A549 treated with CpdA at 1 μM for 4 hours (cell line): ENCODE measurements around the gene SCYGR7. TPM values are rescaled to one million over a fixed set of nuclear protein-coding genes. Genes with fewer than 3 reads are reported as not detected.

ENCODE experiments used
- total RNA-seq: library from RNA; stranded (reverse); fragments of 200-300 nt; extraction: Qiagen RNA extraction; gene quantifications from 5 replicates; pipeline ENCODE4 v1.2.3, GENCODE V29; 2022; ENCODE audit warnings: low read depth

Gene SCYGR7
- not detected in 5 replicates for total RNA-seq

DNA sequence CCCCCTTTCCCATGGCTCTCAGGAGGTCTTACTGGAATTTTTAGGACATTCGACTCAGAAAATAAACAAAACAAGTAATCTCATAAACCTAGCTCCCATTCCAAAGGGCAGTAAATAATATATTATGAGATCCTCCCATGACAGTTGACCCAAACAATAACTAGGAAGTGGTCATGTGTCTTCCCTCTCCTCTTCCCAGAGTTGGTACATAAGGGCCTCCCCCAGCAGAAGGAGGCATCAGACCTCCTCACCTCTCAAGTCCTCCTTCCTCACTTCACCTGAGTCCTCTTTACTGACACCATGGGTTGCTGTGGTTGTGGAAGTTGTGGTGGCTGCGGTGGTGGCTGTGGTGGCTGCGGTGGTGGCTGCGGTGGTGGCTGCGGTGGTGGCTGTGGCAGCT lies at the start of gene SCYGR7:
Gene SCYGR7, plus strand, starts transcription at position 301 of the 400 bp plus-strand sequence. Its CDS starts 0 bp downstream, at position 301.

DNA sequence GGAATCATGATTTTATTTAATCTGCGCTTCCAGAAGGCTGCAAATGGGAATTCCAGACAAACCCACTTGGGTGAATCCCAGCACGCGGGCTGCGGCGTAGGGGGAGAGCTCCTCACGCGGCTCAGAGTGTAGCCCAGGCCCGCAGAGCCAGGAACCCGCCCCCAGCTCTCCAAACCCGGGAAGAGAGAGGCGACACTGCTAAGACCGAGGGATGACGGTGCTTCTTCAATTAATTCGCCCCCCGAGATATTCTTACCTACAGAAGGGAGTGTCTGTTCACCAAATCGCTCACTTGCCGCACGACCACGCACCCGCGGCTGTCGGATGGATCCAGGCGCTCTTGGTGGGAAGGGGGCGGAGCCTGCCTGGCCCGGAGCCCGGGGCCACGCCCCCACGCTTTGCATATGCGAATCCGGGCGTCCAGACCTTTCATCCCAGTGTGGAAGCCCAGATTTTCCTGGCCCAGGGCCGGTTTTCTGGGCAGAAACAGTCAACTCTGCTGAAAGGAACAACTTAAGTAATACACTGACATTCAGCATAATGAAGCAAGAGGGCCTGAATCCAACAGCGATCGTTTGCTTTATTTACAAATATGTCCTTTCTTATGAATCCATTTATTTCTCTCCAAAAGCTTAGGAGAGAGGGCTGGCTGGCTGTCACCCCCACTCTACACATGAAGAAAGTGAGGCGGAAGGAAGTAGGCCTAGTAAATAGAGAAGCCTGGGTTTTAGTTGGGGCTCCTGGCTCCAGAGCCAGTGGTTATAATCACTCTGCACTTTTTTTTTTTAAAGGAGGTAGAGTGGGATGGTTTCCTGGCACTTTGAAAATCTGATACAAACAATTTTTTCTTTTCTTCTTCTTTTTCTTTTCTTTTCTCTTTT lies 10.2 kb upstream of the SCYGR7 start, which contains the start of gene SLC19A3:
Gene SLC19A3, minus strand, starts transcription at position 342 of the 881 bp plus-strand sequence. CDS start 15,710 bp downstream, outside the sequence.

DNA sequence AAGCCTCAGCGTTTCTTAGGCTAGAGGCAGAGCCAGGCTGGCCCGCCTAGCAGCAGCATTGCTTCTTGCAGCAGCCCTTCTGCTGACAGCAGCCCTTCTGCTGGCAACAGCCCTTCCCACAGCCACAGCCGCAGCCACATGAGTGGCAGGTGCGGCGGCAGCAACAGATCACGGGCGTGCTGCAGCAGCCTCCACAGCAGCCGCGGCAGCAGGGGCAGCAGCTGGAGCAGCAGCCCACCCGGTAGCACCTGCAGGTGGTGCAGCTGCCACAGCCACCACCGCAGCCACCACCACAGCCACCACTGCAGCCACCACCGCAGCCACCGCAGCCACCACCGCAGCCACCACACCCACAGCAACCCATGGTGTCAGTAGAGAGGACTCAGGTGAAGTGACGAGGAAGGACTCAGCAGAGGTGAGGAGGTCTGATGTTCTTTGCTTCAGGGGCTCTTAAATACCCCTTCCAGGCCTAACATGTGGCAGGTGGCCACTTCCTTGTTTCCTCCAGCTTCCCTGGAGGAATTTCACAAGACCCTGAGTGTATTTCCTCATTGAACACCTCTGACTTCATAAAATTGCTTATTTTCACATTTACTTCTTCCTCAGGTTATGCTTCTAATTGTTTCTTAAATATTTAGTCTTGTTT lies 3.6 kb upstream of the SCYGR7 start, which contains the start of gene SCYGR6:
Gene SCYGR6, minus strand, starts transcription at position 364 of the 646 bp plus-strand sequence. Its CDS starts 0 bp downstream, at position 364.

GRCh38 chr2:227745594-227745993 lies 17.5 kb downstream of the SCYGR7 start, which contains the start of gene SCYGR8:
Gene SCYGR8 (plus strand): TSS chr2:227745894. CDS start chr2:227745894, 0 bp downstream.

Other genes with a start within 250 kb of the SCYGR7 start
- gene SCYGR2, start 129.4 kb upstream of the SCYGR7 start, total RNA-seq: not detected in 5 replicates
- gene SCYGR3, start 113.5 kb upstream of the SCYGR7 start, total RNA-seq: not detected in 5 replicates
- 0.09 TPM in 1 of 5 replicates, not detected in the others for gene SCYGR4, start 110.8 kb upstream of the SCYGR7 start, total RNA-seq
- not detected in 5 replicates for gene SCYGR5, start 61.5 kb upstream of the SCYGR7 start, total RNA-seq
- gene SLC19A3, start 10.3 kb upstream of the SCYGR7 start, total RNA-seq: 2.5 to 3.6 TPM (median 2.8 TPM) in 5 replicates
- not detected in 5 replicates for gene SCYGR6, start 3.6 kb upstream of the SCYGR7 start, total RNA-seq
- not detected in 5 replicates for gene SCYGR8, start 17.6 kb downstream of the SCYGR7 start, total RNA-seq
- gene CCL20, start 85.5 kb downstream of the SCYGR7 start, total RNA-seq: 1.8 to 4.4 TPM (median 2.7 TPM) in 5 replicates
- 1.6 to 3.1 TPM (median 1.9 TPM) in 5 replicates for gene DAW1, start 143.3 kb downstream of the SCYGR7 start, total RNA-seq